Mesothelial cell of epicardium (in vitro differentiated cells): ENCODE results near the gene IGSF9. TPM values are rescaled to one million over a fixed set of nuclear protein-coding genes. Genes with fewer than 3 reads are reported as not detected.

Source experiments
- DNase-seq, 2 experiments: peaks; one replicate each; pipeline ENCODE4 v3.0.0; 2021; ENCODE audit warnings: low spot score in 2 of 2; ENCODE audit not compliant: unreplicated experiment in 2 of 2
- H3K27ac Mint-ChIP-seq: 2 replicates; pipeline ENCODE4 v1.8.0; 2021; ENCODE audit warnings: mixed read lengths
- H3K27me3 Mint-ChIP-seq: 2 replicates; pipeline ENCODE4 v1.8.0; 2021; ENCODE audit warnings: low read depth, mixed read lengths
- H3K36me3 Mint-ChIP-seq: 2 replicates; pipeline ENCODE4 v1.8.0; 2021; ENCODE audit warnings: mixed read lengths
- H3K4me1 Mint-ChIP-seq: 2 replicates; pipeline ENCODE4 v1.8.0; 2021; ENCODE audit warnings: mixed read lengths
- H3K4me3 Mint-ChIP-seq: 2 replicates; pipeline ENCODE4 v1.8.0; 2021; ENCODE audit warnings: mild to moderate bottlenecking, moderate library complexity, mixed read lengths
- H3K9me3 Mint-ChIP-seq: 2 replicates; pipeline ENCODE4 v1.8.0; 2021; ENCODE audit warnings: mixed read lengths
- total RNA-seq: library from RNA; stranded (reverse); gene quantifications from 3 replicates; pipeline ENCODE4 v1.2.1, GENCODE V29; 2021
- TF ChIP-seq, protein P1 (sequence below): fragments of 200-600 bp; sonication (generic); IDR thresholded peaks from one replicate; pipeline ENCODE4 v1.5.0; 2021; ENCODE audit warnings: antibody characterized with exemption; ENCODE audit not compliant: unreplicated experiment

Gene IGSF9
- total RNA-seq, 1 donor from 2014 or later: 76.9 TPM

DNA sequence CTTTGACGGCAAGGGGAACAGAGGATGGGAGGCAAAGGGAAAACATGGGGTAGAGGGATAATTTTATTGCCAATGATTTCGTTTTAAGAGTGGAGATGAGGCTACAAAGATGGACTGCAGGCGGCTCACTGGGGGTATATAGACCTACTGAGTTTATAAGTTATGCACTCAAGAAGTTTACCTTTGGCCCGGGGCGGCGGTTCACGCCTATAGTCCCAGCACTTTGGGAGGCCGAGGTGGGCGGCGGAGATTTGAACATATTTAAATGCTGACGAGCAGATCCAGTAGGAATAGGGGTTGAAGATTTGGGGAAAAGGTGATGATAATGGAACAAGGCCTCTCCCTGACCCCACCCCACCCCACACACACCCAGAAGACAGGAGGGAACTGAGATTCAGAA is 16.8 kb upstream of the IGSF9 start:
- Mint-ChIP-seq H3K27me3 (peaks cover 23% of the 10 kb centered on the region), H3K27ac (no peak overlapping the region), H3K9me3 (peaks cover 5% of the 10 kb centered on the region), H3K4me3 (no peak overlapping the region), H3K36me3 (no peaks in the 10 kb centered on the region), H3K4me1 (peaks cover 30% of the 10 kb centered on the region)
- TF ChIP-seq, protein P1, sequence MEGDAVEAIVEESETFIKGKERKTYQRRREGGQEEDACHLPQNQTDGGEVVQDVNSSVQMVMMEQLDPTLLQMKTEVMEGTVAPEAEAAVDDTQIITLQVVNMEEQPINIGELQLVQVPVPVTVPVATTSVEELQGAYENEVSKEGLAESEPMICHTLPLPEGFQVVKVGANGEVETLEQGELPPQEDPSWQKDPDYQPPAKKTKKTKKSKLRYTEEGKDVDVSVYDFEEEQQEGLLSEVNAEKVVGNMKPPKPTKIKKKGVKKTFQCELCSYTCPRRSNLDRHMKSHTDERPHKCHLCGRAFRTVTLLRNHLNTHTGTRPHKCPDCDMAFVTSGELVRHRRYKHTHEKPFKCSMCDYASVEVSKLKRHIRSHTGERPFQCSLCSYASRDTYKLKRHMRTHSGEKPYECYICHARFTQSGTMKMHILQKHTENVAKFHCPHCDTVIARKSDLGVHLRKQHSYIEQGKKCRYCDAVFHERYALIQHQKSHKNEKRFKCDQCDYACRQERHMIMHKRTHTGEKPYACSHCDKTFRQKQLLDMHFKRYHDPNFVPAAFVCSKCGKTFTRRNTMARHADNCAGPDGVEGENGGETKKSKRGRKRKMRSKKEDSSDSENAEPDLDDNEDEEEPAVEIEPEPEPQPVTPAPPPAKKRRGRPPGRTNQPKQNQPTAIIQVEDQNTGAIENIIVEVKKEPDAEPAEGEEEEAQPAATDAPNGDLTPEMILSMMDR: no peak
- no peak for DNase-seq

DNA sequence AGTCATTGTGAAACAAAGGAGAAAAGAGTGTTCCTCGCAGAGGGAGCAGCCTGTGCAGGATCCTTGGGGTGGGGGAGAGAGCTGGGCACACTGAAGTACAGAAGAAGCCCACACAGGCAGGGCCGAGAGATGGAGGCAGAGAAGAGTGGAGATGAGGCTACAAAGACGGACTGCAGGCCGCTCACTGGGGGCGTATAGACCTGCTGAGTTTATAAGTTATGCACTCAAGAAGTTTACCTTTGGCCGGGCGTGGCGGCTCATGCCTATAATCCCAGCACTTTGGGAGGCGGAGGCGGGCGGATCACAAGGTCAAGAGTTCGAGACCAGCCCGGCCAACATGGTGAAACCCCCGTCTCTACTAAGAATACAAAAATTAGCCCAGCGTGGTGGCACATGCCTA is 16.2 kb upstream of the IGSF9 start:
- TF ChIP-seq, protein P1: no peak
- DNase-seq: no peak
- no peak overlapping the region for H3K27ac Mint-ChIP-seq
- peaks cover 5% of the 10 kb centered on the region for H3K9me3 Mint-ChIP-seq
- H3K4me1 Mint-ChIP-seq: peaks cover 30% of the 10 kb centered on the region
- H3K36me3 Mint-ChIP-seq: no peaks in the 10 kb centered on the region
- peaks cover 19% of the 10 kb centered on the region for H3K27me3 Mint-ChIP-seq
- no peak overlapping the region for H3K4me3 Mint-ChIP-seq

DNA sequence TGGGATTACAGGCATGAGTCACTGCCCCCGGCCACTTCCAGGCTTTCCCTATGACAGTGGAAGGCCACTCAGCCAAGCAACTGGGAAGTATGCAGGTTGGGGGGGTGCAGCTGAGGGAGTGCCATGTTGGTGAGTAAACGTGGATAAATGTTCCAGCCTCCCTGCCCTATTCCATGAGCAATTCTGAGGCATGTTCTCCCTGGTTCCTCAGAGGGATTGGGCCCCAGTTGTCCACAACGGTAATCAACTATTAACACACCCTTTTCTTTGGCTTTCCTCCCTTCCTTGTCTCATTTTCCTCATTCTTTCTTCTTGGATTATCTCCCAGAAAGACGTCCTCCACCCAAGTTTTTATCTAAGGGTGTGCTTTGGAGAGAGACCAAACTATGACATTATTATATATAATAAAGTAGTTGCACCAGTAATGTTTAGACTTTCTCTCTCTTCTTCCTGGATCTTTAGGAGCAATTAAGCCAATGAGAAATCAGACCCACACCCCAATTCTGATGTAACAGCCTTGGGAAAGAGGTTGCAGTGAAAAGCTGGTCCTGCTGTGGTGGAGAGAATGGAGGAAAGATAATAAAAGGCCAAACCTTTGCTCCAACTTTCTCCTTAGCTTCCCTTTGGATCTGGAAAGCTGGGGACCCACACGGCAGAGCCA is 15.4 kb upstream of the IGSF9 start:
- peaks cover 12% of the 10 kb centered on the region for H3K27me3 Mint-ChIP-seq
- peaks cover under 1% of the 10 kb centered on the region for H3K9me3 Mint-ChIP-seq
- TF ChIP-seq, protein P1: no peak
- DNase-seq: no peak
- no peak overlapping the region for H3K4me3 Mint-ChIP-seq
- H3K4me1 Mint-ChIP-seq: peaks cover 30% of the 10 kb centered on the region
- H3K36me3 Mint-ChIP-seq: no peaks in the 10 kb centered on the region
- H3K27ac Mint-ChIP-seq: no peak overlapping the region

DNA sequence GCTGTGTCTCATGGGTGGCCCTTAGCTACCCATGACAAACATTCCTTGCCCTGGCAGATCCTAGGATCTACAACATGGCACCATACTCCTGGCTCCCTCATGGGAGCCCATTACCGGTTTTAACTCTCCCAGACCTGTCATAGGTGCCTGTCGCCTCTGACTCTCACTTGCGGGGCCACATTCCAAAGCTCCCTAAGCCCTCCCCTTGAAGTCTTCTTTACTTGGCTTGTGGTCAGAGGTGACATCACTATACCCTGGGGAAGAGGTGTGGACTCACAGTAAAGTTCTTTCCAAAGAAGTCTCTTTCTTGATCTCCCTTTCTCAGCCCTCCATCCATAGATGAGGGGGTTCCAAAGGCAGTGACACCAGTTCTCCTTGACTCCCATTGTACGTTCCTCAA is 14.0 kb upstream of the IGSF9 start:
- peaks cover 26% of the 10 kb centered on the region for H3K4me1 Mint-ChIP-seq
- H3K4me3 Mint-ChIP-seq: no peak overlapping the region
- TF ChIP-seq, protein P1: no peak
- no peak for DNase-seq
- H3K9me3 Mint-ChIP-seq: no peaks in the 10 kb centered on the region
- peaks cover 8% of the 10 kb centered on the region for H3K27me3 Mint-ChIP-seq
- H3K36me3 Mint-ChIP-seq: no peaks in the 10 kb centered on the region
- H3K27ac Mint-ChIP-seq: peak overlapping the region; percentile 32

DNA sequence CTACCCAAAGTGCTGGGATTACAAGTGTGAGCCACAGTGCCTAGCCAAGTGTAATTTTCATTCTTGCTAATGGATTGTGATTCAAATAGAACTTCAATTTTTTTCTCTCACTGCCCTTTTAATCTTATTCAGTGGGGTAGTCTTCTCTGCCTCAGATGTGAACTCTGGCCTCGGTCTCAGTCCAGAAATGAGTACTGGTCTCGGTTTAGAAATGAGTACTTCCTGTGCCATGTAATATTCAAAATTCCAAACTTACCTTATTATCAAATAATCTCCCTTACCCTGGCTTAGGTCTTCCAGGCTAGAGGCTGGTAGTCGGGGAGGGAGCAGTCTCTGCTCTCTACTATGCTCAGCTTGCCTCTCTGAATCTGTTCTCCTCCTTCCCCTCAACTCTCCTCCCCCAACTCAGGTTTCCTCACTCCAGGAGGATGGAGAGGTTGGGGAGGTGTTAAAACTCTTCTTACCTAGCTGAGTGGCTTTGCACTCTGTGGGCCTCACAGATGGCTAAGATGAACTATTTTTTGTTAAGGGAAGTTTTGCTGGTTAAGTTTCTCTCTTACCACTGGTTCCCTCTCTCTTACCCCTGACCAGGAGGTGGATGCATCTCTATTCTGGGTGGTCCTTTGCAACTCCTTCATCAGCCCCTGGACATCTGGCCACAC is 13.4 kb upstream of the IGSF9 start:
- no peaks in the 10 kb centered on the region for H3K36me3 Mint-ChIP-seq
- peaks cover 28% of the 10 kb centered on the region for H3K4me1 Mint-ChIP-seq
- no peak overlapping the region for H3K4me3 Mint-ChIP-seq
- no peaks in the 10 kb centered on the region for H3K9me3 Mint-ChIP-seq
- DNase-seq: no peak
- TF ChIP-seq, protein P1: no peak
- H3K27me3 Mint-ChIP-seq: peaks cover 6% of the 10 kb centered on the region
- peak overlapping the region; percentile 32 for H3K27ac Mint-ChIP-seq
